Cardiac fibroblast (primary cell): ENCODE measurements around the gene LMX1B.

ENCODE experiments used
- DNase-seq, 2 donors: peaks; one replicate each; pipeline versions ENCODE4 v3.0.0 to v3.0.0-alpha.2; 2010; ENCODE audit warnings: low read depth in 2 of 2
- H3K4me3 ChIP-seq, 2 donors: replicated peaks in 1 of 2; 1 replicate in 1 of 2; 2 replicates in 1 of 2; pipeline ENCODE4 v1.5.1; 2011; ENCODE audit warnings: low read depth in 2 of 2, low read length in 2 of 2, mild to moderate bottlenecking in 2 of 2, moderate library complexity in 1 of 2
- TF ChIP-seq, protein P1 (sequence below): IDR thresholded peaks from one replicate; pipeline ENCODE4 v1.5.1; 2011; ENCODE audit warnings: low read depth, mild to moderate bottlenecking, low read length, inconsistent platforms

Gene LMX1B

DNA sequence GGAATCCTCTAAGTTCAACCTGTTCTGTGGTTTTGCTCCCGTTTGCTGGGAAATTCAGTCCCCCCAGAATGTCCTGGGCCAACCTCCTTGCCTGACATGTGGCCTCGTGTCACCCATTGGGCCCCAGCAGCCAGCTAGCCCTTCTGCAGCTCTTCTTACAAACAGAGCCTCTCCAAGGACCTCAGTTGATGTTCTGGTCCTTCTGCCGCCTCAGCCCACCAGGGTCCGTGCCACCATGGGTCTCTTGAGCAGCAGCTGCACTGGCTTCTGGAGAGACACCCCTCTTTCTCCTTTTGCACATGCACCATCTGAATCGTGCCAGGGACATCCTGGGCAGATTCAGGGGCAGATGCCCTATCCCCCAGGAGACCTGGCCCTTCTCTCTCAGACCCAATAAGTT lies 85.0 kb downstream of the LMX1B start:
- no peak overlapping the region for H3K4me3 ChIP-seq
- TF ChIP-seq, protein P1, sequence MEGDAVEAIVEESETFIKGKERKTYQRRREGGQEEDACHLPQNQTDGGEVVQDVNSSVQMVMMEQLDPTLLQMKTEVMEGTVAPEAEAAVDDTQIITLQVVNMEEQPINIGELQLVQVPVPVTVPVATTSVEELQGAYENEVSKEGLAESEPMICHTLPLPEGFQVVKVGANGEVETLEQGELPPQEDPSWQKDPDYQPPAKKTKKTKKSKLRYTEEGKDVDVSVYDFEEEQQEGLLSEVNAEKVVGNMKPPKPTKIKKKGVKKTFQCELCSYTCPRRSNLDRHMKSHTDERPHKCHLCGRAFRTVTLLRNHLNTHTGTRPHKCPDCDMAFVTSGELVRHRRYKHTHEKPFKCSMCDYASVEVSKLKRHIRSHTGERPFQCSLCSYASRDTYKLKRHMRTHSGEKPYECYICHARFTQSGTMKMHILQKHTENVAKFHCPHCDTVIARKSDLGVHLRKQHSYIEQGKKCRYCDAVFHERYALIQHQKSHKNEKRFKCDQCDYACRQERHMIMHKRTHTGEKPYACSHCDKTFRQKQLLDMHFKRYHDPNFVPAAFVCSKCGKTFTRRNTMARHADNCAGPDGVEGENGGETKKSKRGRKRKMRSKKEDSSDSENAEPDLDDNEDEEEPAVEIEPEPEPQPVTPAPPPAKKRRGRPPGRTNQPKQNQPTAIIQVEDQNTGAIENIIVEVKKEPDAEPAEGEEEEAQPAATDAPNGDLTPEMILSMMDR = no peak
- DNase-seq = no peak

DNA sequence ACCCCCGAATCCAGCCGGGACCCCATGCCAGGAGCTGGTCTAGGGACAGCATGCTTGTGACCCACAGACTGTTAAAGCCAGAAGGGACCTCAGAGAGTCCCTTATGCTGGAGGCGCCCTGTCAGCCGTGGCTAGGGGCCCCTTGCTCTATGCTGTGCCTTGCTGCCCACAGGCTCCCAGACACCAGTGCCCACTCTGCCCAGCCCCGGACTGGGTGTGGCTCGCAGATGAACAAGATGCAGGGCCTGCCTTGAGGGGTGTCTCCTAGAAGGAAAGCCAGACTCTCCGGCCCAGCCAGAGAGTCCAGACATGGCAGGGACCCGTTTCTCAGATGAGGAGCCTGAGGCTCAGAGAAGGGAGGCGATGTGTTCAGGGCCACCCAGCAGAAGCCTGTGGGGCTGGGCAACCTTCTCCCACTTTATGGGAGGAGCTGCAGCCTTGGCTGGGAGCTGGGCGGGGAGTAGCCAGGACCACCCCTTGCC lies 85.7 kb downstream of the LMX1B start:
- DNase-seq = no peak
- H3K4me3 ChIP-seq = no peak overlapping the region
- TF ChIP-seq, protein P1 = no peak

DNA sequence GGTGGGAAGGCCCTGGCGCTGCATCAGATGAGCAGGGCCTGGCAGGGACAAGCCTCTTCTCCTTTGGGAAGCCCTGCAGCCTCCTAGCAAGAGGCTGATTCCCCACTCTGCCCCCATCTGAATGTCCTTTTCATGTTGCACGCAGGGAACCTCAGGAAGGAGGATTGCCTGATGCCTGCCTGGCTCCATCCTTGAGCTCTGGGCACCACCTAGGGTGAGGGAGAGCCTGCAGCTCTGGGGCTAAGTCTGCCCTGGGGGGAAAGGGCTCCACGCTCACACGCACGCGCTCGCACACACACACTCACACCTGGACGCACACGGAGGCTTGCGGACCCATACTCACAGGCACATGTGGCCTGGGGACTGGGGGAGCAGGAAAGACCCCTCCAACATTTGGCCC lies 86.6 kb downstream of the LMX1B start:
- no peak for DNase-seq

DNA sequence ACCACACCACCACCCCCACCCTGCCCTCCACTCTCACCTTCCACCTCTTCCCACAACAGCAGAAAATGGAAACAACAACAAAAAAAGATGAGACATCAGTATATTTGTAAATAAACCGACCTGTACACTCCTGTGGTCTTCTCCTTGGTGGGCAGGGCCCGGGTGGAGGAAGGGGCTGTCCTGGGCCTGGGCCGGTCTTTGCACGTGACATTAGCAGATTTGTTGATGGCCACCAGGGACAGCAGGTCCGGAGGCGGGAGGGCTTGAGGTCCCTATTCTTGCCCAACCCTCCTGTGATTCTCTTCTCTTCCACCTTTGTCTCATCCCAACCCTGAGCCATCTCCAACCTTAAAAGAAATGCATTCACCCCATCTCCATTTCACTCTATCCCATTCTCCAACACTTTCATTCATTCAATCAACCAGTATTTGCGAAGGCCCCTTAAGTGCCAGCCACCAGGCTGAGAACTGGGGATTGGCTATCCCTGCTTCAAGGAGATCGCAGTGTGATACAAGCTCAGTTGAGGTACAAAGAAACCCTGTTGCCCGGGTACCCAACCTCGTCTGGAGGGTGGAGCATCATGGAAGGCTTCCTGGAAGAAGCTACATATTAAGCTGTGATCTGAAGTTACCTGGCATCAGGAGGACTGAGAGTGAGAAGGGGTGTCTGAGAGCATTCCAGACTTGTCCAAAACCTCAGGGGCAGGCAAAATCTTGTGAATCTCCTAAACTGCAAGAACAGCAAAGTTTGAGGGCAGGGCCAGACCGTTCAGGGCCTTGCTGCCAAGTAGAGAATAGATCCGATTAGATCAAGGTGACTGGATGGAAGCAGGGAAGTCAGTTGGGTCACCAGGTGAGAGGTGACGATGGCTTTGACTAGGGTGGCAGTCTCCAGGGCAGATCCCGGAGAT lies 87.4 kb downstream of the LMX1B start:
- H3K4me3 ChIP-seq = no peak overlapping the region
- DNase-seq = no peak
- TF ChIP-seq, protein P1 = no peak

More for the DNA sequence above, 86.6 kb downstream of the LMX1B start:
- TF ChIP-seq, protein P1 = no peak
- no peak overlapping the region for H3K4me3 ChIP-seq

DNA sequence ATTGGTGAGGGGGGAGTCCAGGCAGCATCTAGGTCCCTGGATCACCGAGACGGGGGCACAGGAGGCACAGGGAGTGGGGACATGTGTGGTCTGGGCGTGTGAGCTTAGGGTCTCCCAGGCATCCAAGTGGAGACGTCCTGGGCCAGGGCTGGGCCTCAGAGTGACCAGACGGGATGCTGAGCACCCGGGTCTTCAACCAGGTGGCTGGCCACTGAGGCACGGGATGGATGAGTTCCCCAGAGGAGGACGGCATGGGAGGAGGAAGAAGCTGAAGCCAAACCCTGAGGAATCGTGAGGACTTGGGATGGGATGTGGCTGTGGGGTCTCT lies 88.0 kb downstream of the LMX1B start:
- no peak overlapping the region for H3K4me3 ChIP-seq
- TF ChIP-seq, protein P1 = no peak
- DNase-seq = no peak

DNA sequence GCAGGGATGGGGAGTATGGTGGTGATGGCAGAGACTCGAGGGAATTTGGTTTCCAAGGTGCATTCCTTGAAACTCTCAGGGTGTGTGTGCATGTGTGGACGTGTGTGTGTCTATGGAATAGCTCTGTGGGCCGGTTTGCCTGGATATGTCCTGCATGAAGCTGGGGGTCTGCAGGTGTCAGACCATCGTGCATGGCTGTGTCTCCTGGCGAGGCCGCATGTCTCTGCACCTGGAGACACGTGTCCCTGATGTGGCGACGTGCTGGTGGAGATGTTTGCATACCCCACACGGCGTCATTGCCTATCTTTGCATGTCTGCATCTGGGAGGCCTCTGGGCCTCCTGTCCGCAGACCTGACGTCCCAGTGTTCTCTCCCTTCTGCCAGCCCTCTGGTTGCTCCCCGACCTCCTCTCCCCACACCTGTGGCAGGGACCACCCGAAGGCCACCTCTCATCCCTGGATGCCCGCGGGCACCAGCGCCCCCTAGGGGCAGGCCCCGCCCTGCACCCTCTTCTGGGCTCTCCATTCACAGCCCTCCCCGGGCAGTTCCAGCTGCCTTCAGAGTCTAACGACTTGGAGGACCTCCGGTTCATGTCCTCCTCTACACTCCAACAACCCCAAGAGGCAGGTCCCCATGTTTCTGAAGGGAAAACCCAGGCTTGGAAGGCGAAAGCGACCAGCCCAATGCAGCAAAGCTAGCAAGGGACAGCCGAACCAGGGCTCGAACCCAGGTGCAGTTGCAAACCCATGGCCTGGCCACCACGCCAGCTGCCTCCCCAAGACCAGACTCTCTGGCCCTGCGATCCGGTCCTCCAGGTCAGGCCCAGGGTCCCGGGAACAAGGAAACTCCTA lies 88.6 kb downstream of the LMX1B start:
- no peak for DNase-seq
- TF ChIP-seq, protein P1 = peak; percentile 88
- H3K4me3 ChIP-seq = no peak overlapping the region
